BE2C (cell line): ENCODE results near the gene SEPTIN1.

Experiments used
- DNase-seq: peaks from one replicate; pipeline ENCODE4 v3.0.0-alpha.2; 2020
- H3K27me3 ChIP-seq: fragments of 250-450 bp; sonication (Bioruptor Pico); 2 replicates; pipeline ENCODE4 v1.5.1; 2020; ENCODE audit warnings: mild to moderate bottlenecking
- H3K36me3 ChIP-seq: fragments of 250-450 bp; sonication (Bioruptor Pico); 2 replicates; pipeline ENCODE4 v1.5.1; 2020; ENCODE audit warnings: mild to moderate bottlenecking
- H3K4me1 ChIP-seq: fragments of 250-450 bp; sonication (Bioruptor Pico); 2 replicates; pipeline ENCODE4 v1.5.1; 2020
- H3K4me3 ChIP-seq: 2 replicates; pipeline ENCODE4 v1.5.1; 2011; ENCODE audit warnings: low read depth, low read length
- H3K9me3 ChIP-seq: fragments of 250-450 bp; sonication (Bioruptor Pico); 2 replicates; pipeline ENCODE4 v1.5.1; 2020
- CTCF ChIP-seq: IDR thresholded peaks from 2 replicates; pipeline ENCODE4 v1.5.1; 2012; ENCODE audit warnings: mild to moderate bottlenecking, low read depth, low read length

The SEPTIN1 gene

GRCh38 chr16:30377812-30378235 lies 4.5 kb downstream of the SEPTIN1 start:
- no peak for TF ChIP-seq CTCF
- peak; percentile 92 for DNase-seq
- no peaks in the 10 kb centered on the region for H3K36me3 ChIP-seq
- H3K27me3 ChIP-seq, result no peaks in the 10 kb centered on the region
- peaks cover 8% of the 10 kb centered on the region; the same call in 1 of the 2 replicates for H3K4me1 ChIP-seq
- no peaks in the 10 kb centered on the region for H3K9me3 ChIP-seq
- peak overlapping the region; percentile 68 for H3K4me3 ChIP-seq

GRCh38 chr16:30377050-30377811 lies 5.1 kb downstream of the SEPTIN1 start:
- no peaks in the 10 kb centered on the region for H3K9me3 ChIP-seq
- no peaks in the 10 kb centered on the region for H3K36me3 ChIP-seq
- H3K4me1 ChIP-seq, result peaks cover 8% of the 10 kb centered on the region; the same call in 1 of the 2 replicates
- H3K27me3 ChIP-seq, result no peaks in the 10 kb centered on the region
- peak overlapping the region; percentile 68 for H3K4me3 ChIP-seq
- TF ChIP-seq CTCF, result no peak
- no peak for DNase-seq

DNA sequence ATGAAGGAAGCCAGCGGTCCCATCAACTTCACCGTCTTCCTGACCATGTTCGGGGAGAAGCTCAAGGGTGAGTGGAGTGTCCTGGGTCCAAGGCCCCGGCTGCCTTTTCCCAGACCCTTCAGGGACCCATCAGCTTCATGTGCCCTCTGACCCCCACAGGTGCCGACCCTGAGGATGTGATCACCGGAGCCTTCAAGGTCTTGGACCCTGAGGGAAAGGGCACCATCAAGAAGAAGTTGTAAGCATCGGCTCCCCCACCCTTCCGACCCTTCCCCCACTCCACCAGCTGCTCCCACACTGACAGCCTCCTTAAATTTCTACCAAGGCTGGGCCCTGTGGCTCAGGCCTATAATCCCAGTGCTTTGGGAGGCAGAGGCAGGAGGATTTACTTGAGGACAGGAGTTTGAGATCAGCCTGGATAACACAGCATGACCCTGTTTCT lies 5.9 kb downstream of the SEPTIN1 start:
- no peak for DNase-seq
- Histone ChIP-seq H3K27me3 (no peaks in the 10 kb centered on the region), H3K4me1 (peaks cover 10% of the 10 kb centered on the region), H3K9me3 (no peaks in the 10 kb centered on the region), H3K36me3 (no peaks in the 10 kb centered on the region), H3K4me3 (no peak overlapping the region)
- no peak for TF ChIP-seq CTCF

GRCh38 chr16:30375864-30376263 lies 6.5 kb downstream of the SEPTIN1 start:
- H3K27me3 ChIP-seq, result no peaks in the 10 kb centered on the region
- no peaks in the 10 kb centered on the region for H3K9me3 ChIP-seq
- DNase-seq, result no peak
- TF ChIP-seq CTCF, result no peak
- peaks cover 9% of the 10 kb centered on the region for H3K4me1 ChIP-seq
- H3K4me3 ChIP-seq, result no peak overlapping the region
- no peaks in the 10 kb centered on the region for H3K36me3 ChIP-seq

GRCh38 chr16:30374538-30374937 lies 7.8 kb downstream of the SEPTIN1 start, which contains the start of gene MYL11:
TSS of gene MYL11 (plus strand) at chr16:30374802. CDS start at chr16:30374858, 56 bp downstream.
- H3K36me3 ChIP-seq, result no peaks in the 10 kb centered on the region
- no peak for TF ChIP-seq CTCF
- H3K27me3 ChIP-seq, result no peaks in the 10 kb centered on the region
- H3K9me3 ChIP-seq, result no peaks in the 10 kb centered on the region
- DNase-seq, result no peak
- no peak within 1 kb of the TSS for H3K4me3 ChIP-seq
- peaks cover 9% of the 10 kb centered on the region for H3K4me1 ChIP-seq

GRCh38 chr16:30372725-30373124 lies 9.6 kb downstream of the SEPTIN1 start:
- DNase-seq, result no peak
- peaks cover 9% of the 10 kb centered on the region for H3K4me1 ChIP-seq
- no peaks in the 10 kb centered on the region for H3K36me3 ChIP-seq

More at GRCh38 chr16:30372725-30373124, 9.6 kb downstream of the SEPTIN1 start:
- TF ChIP-seq CTCF, result no peak
- Histone ChIP-seq H3K9me3 (no peaks in the 10 kb centered on the region), H3K4me3 (no peak overlapping the region), H3K27me3 (no peaks in the 10 kb centered on the region)
